Fibroblast of the aortic adventitia (primary cell): ENCODE results near the gene KCNJ6. TPM values are rescaled to one million over a fixed set of nuclear protein-coding genes. Genes with fewer than 3 reads are reported as not detected.

Experiments
- DNase-seq: peaks from one replicate; pipeline ENCODE4 v3.0.0-alpha.2; 2010; ENCODE audit warnings: low read depth
- H3K4me3 ChIP-seq: 2 replicates; pipeline ENCODE4 v1.5.1; 2011; ENCODE audit warnings: low read depth, mild to moderate bottlenecking, control low read depth, low read length, moderate library complexity
- CTCF ChIP-seq: IDR thresholded peaks from 2 replicates; pipeline ENCODE4 v1.5.1; 2011; ENCODE audit warnings: mild to moderate bottlenecking, low read length, control low read depth, inconsistent platforms; ENCODE audit not compliant: insufficient read depth
- total RNA-seq: library from RNA; depleted of rRNA; stranded (reverse); fragments of >200 nt; gene quantifications from 2 replicates; pipeline ENCODE4 v1.2.3, GENCODE V29; 2012; ENCODE audit warnings: low replicate concordance

The KCNJ6 gene
- total RNA-seq, 1 donor, result under 0.01 TPM

GRCh38 chr21:37566790-37567615, 349.3 kb downstream of the KCNJ6 start:
- no peak overlapping the region for H3K4me3 ChIP-seq
- no peak for TF ChIP-seq CTCF
- DNase-seq, result no peak

GRCh38 chr21:37565530-37566223, 350.6 kb downstream of the KCNJ6 start:
- no peak overlapping the region for H3K4me3 ChIP-seq
- no peak for TF ChIP-seq CTCF
- DNase-seq, result peak; percentile 56

- peak overlapping the region; percentile 77 for H3K4me3 ChIP-seq
- no peak for DNase-seq
- no peak for TF ChIP-seq CTCF
Observed at GRCh38 chr21:37564924-37565529, 351.2 kb downstream of the KCNJ6 start.

- no peak for TF ChIP-seq CTCF
- DNase-seq, result peak; percentile 97
- peak overlapping the region; percentile 77 for H3K4me3 ChIP-seq
Observed at GRCh38 chr21:37564341-37564923, 351.8 kb downstream of the KCNJ6 start.

- peak overlapping the region; percentile 77 for H3K4me3 ChIP-seq
- DNase-seq, result peak; percentile 88
- peak; percentile 37 for TF ChIP-seq CTCF
Observed at GRCh38 chr21:37563641-37564340, 352.5 kb downstream of the KCNJ6 start.

- no peak for TF ChIP-seq CTCF
- no peak for DNase-seq
- peak overlapping the region; percentile 77 for H3K4me3 ChIP-seq
Observed at GRCh38 chr21:37562920-37563640, 353.2 kb downstream of the KCNJ6 start.
